Glomerular endothelial cell (primary cell): ENCODE data around the gene MYH7. TPM values are rescaled to one million over a fixed set of nuclear protein-coding genes. Genes with fewer than 3 reads are reported as not detected.
"Not testable (repeated sequence)": the region's sequence is repeated elsewhere in the genome, so short reads cannot be mapped to it uniquely, and the experiment has no call there.

Source experiments
- DNase-seq: peaks from one replicate; pipeline ENCODE4 v3.0.0-alpha.2; 2011; ENCODE audit warnings: low read depth, low spot score; ENCODE audit errors: extremely low read depth
- total RNA-seq: library from RNA; depleted of rRNA; stranded (reverse); fragments of >200 nt; gene quantifications from 2 replicates; pipeline ENCODE4 v1.2.3, GENCODE V29; 2015

The MYH7 gene
- total RNA-seq, 1 donor from 2014 or later, result not detected

DNA sequence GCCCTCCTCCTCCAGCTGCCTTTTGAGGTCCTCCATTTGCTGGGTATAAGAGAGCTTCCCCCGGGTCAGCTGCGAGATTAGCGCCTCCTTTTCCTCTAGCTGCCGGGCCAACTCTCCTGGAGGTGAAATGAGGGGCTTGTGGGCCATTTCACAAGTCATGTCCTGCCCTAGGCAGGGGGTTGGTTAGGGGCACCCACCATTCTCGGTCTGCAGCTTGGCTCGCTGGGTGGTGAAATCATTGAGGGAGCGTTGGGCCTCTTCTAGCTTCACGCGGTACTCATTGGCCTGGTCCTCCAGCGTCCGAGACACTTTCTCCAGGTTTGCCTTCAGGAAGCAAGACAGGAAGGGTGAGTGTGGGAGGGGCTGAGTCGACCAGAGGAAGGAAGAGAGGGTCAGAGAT lies 46.1 kb downstream of the MYH7 start:
- no peak for DNase-seq

GRCh38 chr14:23388996-23389395 lies 46.5 kb downstream of the MYH7 start:
- no peak for DNase-seq

- no peak for DNase-seq
Measured at GRCh38 chr14:23387916-23388882, 47.3 kb downstream of the MYH7 start.

- no peak for DNase-seq
Measured at GRCh38 chr14:23386999-23387398, 48.5 kb downstream of the MYH7 start.

DNA sequence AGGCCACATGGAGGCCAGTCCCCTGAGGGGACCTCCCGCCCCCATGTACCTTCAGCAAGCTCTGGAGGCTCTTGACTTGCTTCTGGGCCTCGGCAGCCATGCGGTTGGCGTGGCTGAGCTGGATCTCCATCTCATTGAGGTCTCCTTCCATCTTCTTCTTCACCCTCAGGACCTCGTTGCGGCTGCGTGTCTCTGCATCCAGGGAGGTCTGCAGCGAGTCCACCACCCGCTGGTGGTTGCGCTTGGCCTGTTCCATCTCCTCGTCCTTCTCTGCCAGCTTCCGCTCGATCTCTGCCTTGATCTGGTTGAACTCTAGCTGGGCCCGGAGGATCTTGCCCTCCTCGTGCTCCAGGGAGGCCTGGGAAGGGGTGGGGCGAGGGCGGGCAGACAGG lies 49.2 kb downstream of the MYH7 start:
- DNase-seq, result not testable (repeated sequence)

DNA sequence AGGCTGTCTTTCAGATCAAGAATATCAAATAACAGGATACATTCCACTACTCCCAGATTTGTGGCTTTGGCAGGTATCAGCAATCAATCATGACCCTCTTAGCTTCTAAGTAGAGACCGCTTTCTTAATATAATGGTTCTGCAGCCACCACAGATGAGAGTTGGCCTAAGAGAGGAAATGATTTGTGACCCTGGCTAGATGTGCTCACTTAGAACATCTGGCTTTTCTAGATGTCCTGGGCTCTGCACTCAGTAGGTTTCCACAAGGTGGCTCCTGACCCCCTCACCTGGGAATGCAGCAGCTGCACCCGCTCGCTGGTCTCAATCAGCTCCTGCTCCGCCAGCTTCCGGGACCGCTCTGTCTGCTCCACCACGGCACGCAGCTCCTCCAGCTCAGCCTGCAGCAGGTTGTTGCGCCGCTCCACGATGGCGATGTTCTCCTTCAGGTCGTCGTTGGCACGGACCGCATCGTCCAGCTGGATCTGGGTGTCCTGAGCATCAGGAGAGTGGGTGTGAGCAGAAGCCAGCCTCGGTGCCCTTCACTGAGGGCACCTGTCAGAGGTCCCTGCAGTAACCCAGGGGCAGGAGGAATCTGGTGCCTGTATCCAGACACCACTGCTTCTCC lies 49.7 kb downstream of the MYH7 start:
- no peak for DNase-seq

GRCh38 chr14:23385244-23385641 lies 50.2 kb downstream of the MYH7 start:
- DNase-seq, result no peak

DNA sequence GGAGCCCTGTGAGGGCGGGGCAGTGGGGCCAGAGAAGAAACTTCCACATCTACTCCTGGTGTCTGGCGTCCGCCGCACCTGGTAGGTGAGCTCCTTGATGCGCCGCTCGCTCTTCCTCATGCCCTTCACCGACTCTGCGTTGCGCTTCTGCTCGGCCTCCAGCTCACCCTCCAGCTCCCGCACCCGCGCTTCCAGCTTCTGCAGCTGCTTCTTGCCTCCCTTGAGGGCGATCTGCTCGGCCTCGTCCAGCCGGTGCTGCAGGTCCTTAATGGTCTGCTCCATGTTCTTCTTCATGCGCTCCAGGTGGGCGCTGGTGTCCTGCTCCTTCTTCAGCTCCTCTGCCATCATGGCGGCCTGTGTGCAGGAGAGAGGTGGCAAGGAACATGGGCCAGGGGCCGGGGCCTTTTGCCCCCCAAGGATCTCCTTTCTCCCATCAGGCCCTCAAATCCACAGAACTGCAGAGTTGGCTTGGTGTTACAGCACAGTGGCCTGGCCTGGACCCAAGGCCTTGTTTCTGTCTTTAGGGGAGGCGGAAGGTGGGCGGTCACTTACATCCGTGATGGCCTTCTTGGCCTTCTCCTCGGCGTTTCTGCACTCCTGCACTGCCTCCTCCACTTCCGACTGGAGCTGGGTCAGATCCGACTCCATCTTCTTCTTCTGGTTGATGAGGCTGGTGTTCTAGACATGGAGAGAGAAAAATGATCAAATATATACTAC lies 50.9 kb downstream of the MYH7 start:
- no peak for DNase-seq

DNA sequence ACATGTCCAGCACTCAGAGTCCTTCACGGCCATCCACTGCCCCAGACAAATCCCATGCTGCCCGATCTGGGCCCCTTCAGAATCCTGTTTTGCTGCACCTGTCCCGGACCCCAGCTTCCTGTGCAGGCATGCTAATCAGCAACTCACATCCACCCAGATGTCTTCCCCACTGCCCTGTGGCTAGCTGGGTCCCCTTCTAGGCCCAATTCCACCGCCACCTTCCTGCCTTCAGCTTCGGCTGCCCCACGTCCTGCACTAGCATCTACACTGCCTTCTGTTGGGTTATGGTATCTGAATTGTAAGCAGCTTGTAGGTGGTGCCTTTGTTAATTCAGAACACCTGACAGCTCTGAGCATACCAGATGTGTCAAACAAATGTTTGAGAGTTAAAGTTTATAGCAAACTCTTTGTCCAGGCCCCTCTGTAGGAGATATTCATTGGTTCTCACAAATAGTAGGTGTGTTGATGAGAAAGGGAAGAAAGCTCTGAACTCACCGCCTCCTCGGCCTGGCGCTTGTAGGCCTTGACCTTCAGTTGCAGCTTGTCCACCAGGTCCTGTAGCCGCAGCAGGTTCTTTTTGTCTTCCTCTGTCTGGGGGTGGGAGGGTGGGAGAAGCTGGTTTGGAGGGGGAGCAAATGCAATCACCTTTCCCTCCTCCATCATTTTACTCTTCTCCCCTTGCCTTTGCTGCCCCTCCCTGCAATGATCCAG lies 52.6 kb downstream of the MYH7 start:
- DNase-seq, result no peak

DNA sequence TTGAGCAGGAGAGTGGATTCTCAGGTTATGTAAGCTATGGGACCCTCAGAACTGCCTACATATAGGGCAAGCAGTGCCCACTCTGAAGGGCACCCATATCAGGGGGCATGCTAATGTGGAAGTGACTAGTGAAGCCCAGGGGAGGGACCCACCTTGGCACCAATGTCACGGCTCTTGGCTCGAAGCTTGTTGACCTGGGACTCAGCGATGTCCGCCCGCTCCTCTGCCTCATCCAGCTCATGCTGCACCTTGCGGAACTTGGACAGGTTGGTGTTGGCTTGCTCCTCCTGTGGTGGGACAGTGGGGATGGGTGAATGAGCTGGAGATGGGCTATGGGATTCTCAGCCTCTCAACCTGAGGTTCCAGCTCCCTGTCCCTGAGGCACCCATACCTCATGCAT lies 53.2 kb downstream of the MYH7 start:
- no peak for DNase-seq

DNA sequence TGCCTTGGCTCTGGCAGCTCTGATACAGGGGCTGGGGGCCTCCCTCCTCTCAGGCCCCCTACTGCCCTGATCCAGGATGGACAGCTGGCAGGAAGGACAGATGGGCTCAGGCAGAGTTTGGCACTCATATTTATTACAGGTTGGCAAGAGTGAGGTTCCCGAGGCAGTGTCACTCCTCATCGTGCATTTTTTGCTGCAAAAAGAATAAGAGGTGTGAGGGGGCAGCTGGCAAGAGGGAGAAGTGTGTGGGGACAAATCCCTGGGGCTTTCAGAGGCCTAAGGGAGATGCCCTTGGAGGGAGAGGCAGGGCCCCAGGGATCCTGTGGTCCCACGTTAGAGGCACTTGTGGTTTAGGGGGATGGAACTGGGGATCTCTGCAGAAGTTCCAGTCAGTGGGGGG lies 53.6 kb downstream of the MYH7 start:
- DNase-seq, result no peak

DNA sequence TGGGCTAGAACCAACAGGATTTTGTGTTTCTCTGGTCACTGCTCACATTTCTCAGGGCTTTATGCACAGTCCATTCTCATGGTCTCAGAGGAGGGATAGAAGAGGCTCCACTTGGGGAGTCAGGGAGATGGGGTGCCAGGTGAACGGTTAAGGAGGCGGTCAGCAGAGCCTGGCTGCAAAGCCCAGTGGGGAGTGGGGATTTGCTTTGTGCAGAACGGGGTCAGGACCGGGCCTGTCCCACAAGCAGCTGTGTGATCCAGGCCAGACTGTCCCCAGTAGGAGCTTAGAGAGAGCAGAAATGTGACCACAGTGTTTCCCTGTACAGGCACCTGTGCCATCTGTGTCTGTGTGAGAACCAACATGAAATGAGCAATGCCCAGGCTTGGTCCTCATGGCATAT lies 54.5 kb downstream of the MYH7 start:
- DNase-seq, result no peak

- DNase-seq, result no peak
Measured at GRCh38 chr14:23380197-23380914, 55.1 kb downstream of the MYH7 start.

GRCh38 chr14:23379366-23380196 lies 55.9 kb downstream of the MYH7 start:
- no peak for DNase-seq

GRCh38 chr14:23378612-23379220 lies 56.7 kb downstream of the MYH7 start:
- no peak for DNase-seq

GRCh38 chr14:23377573-23378563 lies 57.6 kb downstream of the MYH7 start:
- DNase-seq, result no peak

DNA sequence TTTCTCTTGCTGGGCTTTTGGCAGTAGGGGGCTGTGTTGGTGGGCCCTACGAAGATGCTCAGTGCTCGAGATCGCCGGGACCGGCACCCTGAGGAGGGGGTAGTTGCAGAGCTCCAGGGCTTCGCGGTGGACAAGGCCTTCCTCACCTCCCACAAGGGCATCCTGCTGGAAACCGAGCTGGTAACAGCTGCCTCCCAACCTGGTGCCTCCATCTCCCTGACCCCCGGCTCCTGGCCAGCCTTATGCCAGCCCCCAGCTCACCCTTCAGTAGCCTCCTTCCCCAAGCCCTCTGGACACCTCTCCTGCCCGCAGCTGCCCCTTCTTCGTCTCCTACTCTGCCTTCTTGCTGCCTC lies 58.3 kb downstream of the MYH7 start:
- DNase-seq, result no peak
